ENCODE measurements around the gene UBXN1.

UBXN1 gene

GRCh38 chr11:62645671-62645945, 33.3 kb downstream of the UBXN1 start:
- CTCF ChIA-PET = interaction anchor here (1.1 kb wide), 1 partner anchor 103 kb away, joined by 3 read pairs; no protein-coding TSS in a partner anchor
- no peak for TF ChIP-seq NFRKB (IDR thresholded peaks at IDR 0.05)
- TF ChIP-seq SP1 (IDR thresholded peaks at IDR 0.05) = no peak
- no peak for TF ChIP-seq ELF4 (IDR thresholded peaks at IDR 0.05)
- no peak for TF ChIP-seq FOXK2 (IDR thresholded peaks at IDR 0.05)
- no peak for TF ChIP-seq SUZ12 (IDR thresholded peaks at IDR 0.05)
- no peak for TF ChIP-seq FOXM1 (IDR thresholded peaks at IDR 0.05; ENCODE audit: borderline replicate concordance)
- no peak for TF ChIP-seq HDGF (IDR thresholded peaks at IDR 0.05; ENCODE audit: borderline replicate concordance)
- no peak for TF ChIP-seq FOXA1 (IDR thresholded peaks at IDR 0.05)
- TF ChIP-seq TARDBP (IDR thresholded peaks at IDR 0.05) = no peak
- no peak for TF ChIP-seq CTBP1 (IDR thresholded peaks at IDR 0.05; ENCODE audit: borderline replicate concordance)
- no peak for TF ChIP-seq LEF1 (IDR thresholded peaks at IDR 0.05; ENCODE audit: borderline replicate concordance)
- no peak for TF ChIP-seq PKNOX1 (IDR thresholded peaks at IDR 0.05)
- TF ChIP-seq BHLHE40 (IDR thresholded peaks at IDR 0.05; ENCODE audit: borderline replicate concordance) = no peak
- no peak for TF ChIP-seq ARNT (IDR thresholded peaks at IDR 0.05)
- POLR2A ChIA-PET = interaction anchor here (0.8 to 4.3 kb wide), 13 partner anchors 9 to 108 kb away, joined by 3 to 33 read pairs (median 6); partner anchors contain the start of genes C11orf98, CSKMT, EEF1G and EML3
- no peak for DNase-seq (ENCODE audit: extremely low spot score)

GRCh38 chr11:62644220-62644619, 34.7 kb downstream of the UBXN1 start:
- POLR2A ChIA-PET = interaction anchor here (0.8 to 2.8 kb wide), 6 partner anchors 9 to 83 kb away, joined by 3 to 19 read pairs (median 6); partner anchors contain the start of genes B3GAT3, HNRNPUL2, INTS5 and LBHD1
- no peak for DNase-seq (ENCODE audit: extremely low spot score)
- peak; percentile 70 for TF ChIP-seq ZNF384 (IDR thresholded peaks at IDR 0.05)
- no peak for TF ChIP-seq L3MBTL2 (conservative IDR thresholded peaks at IDR 0.05)
- CTCF ChIA-PET = interaction anchor here (1.9 kb wide), 1 partner anchor 10 kb away, joined by 5 read pairs; no protein-coding TSS in a partner anchor

- CTCF ChIA-PET = interaction anchor here (1.6 kb wide), 1 partner anchor 41 kb away, joined by 4 read pairs; the partner anchor contains the start of gene TUT1
- no peak for TF ChIP-seq TARDBP (IDR thresholded peaks at IDR 0.05)
- TF ChIP-seq ELF4 (IDR thresholded peaks at IDR 0.05) = no peak
- no peak for TF ChIP-seq CTBP1 (IDR thresholded peaks at IDR 0.05; ENCODE audit: borderline replicate concordance)
- TF ChIP-seq FOXK2 (IDR thresholded peaks at IDR 0.05) = no peak
- no peak for TF ChIP-seq NFRKB (IDR thresholded peaks at IDR 0.05)
- TF ChIP-seq L3MBTL2 (conservative IDR thresholded peaks at IDR 0.05) = no peak
- no peak for TF ChIP-seq ZNF384 (IDR thresholded peaks at IDR 0.05)
- TF ChIP-seq FOXM1 (IDR thresholded peaks at IDR 0.05; ENCODE audit: borderline replicate concordance) = no peak
- no peak for TF ChIP-seq HDGF (IDR thresholded peaks at IDR 0.05; ENCODE audit: borderline replicate concordance)
- no peak for DNase-seq (ENCODE audit: extremely low spot score)
- POLR2A ChIA-PET = no interaction called here
Measured at GRCh38 chr11:62632492-62632891, 46.4 kb downstream of the UBXN1 start.

DNA sequence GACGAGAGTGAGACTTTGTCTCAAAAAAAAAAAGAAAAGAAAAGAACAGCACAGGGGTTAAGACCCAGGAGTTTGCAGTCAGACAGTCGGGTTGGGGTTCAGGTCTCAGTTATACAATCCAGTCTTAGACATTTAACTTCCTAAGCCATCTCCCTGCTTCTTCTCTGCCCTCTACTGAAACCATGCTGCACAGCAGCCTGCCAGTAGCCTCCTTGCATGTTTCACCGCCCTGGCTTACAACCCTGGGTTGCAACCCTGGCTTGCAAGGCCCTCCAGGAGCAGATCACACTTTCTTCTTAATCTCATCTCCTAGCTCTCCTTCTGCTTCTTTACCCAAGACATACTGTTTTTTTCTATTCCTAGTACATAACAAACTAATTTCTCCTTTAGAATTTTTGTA, 51.2 kb downstream of the UBXN1 start:
- TF ChIP-seq BHLHE40 (IDR thresholded peaks at IDR 0.05; ENCODE audit: borderline replicate concordance) = no peak
- TF ChIP-seq L3MBTL2 (conservative IDR thresholded peaks at IDR 0.05) = no peak
- no peak for TF ChIP-seq TARDBP (IDR thresholded peaks at IDR 0.05)
- TF ChIP-seq ZNF384 (IDR thresholded peaks at IDR 0.05) = no peak
- no peak for TF ChIP-seq SP1 (IDR thresholded peaks at IDR 0.05)
- TF ChIP-seq NFRKB (IDR thresholded peaks at IDR 0.05) = no peak
- no peak for TF ChIP-seq SUZ12 (IDR thresholded peaks at IDR 0.05)
- TF ChIP-seq ELF4 (IDR thresholded peaks at IDR 0.05) = no peak
- TF ChIP-seq FOXA1 (IDR thresholded peaks at IDR 0.05) = no peak
- no peak for TF ChIP-seq CTBP1 (IDR thresholded peaks at IDR 0.05; ENCODE audit: borderline replicate concordance)
- ChIA-PET CTCF (no interaction called here), POLR2A (interaction anchor here (1.5 kb wide), 1 partner anchor 36 kb away, joined by 4 read pairs; the partner anchor contains the start of gene TUT1)

More for the DNA sequence above, 51.2 kb downstream of the UBXN1 start:
- DNase-seq (ENCODE audit: extremely low spot score) = no peak

All from HEK293T (cell line).